IgD-negative memory B cell (primary cell): ENCODE results near the gene SDC1. TPM values are rescaled to one million over a fixed set of nuclear protein-coding genes. Genes with fewer than 3 reads are reported as not detected.
A peak's percentile ranks its signal among the peaks of the same experiment; 100 is the strongest.

ENCODE experiments used
- H3K27ac Mint-ChIP-seq, 3 donors: one replicate each; pipeline ENCODE4 v1.8.0; 2020 to 2022; ENCODE audit warnings: mild to moderate bottlenecking in 3 of 3, mixed read lengths in 3 of 3, moderate library complexity in 1 of 3
- H3K27me3 Mint-ChIP-seq: one replicate; pipeline ENCODE4 v1.8.0; 2021; ENCODE audit warnings: mixed read lengths
- H3K36me3 Mint-ChIP-seq: one replicate; pipeline ENCODE4 v1.8.0; 2020; ENCODE audit warnings: mild to moderate bottlenecking, mixed read lengths
- H3K4me1 Mint-ChIP-seq, 3 donors: one replicate each; pipeline ENCODE4 v1.8.0; 2020 to 2022; ENCODE audit warnings: mixed read lengths in 3 of 3, mild to moderate bottlenecking in 1 of 3
- H3K4me3 Mint-ChIP-seq, 4 donors: one replicate each; pipeline ENCODE4 v1.8.0; 2020 to 2022; ENCODE audit warnings: mild to moderate bottlenecking in 4 of 4, mixed read lengths in 4 of 4, moderate library complexity in 3 of 4
- H3K9me3 Mint-ChIP-seq, 3 donors: one replicate each; pipeline ENCODE4 v1.8.0; 2020 to 2021; ENCODE audit warnings: mixed read lengths in 3 of 3, mild to moderate bottlenecking in 1 of 3
- polyA plus RNA-seq: library from polyadenylated mRNA; unstranded; fragments of 300-500 nt; fragmentation: Illumina TruSeq; gene quantifications from one replicate; pipeline ENCODE4 v1.2.3, GENCODE V29; 2021

Gene SDC1
- polyA plus RNA-seq, 1 donor from 2014 or later: 1.3 TPM

- peak overlapping the region in 1 of 4 donors; percentile 6 for H3K4me3 Mint-ChIP-seq
- peaks cover 25% of the 10 kb centered on the region for H3K27me3 Mint-ChIP-seq
- no peak overlapping the region for H3K27ac Mint-ChIP-seq
- H3K4me1 Mint-ChIP-seq: peaks cover 0 to 3% (median 0%) of the 10 kb centered on the region in 3 donors
- H3K9me3 Mint-ChIP-seq: peaks cover 0 to 4% (median 2%) of the 10 kb centered on the region in 3 donors
- peaks cover 1% of the 10 kb centered on the region for H3K36me3 Mint-ChIP-seq
Observed at GRCh38 chr2:20153131-20153851, 71.6 kb downstream of the SDC1 start.

GRCh38 chr2:20150806-20151571 is 73.9 kb downstream of the SDC1 start:
- H3K36me3 Mint-ChIP-seq: peaks cover 1% of the 10 kb centered on the region
- peaks cover 0 to 3% (median 0%) of the 10 kb centered on the region in 3 donors for H3K4me1 Mint-ChIP-seq
- peaks cover 37% of the 10 kb centered on the region for H3K27me3 Mint-ChIP-seq
- no peak overlapping the region for H3K4me3 Mint-ChIP-seq
- no peak overlapping the region for H3K27ac Mint-ChIP-seq
- peaks cover 0 to 4% (median 2%) of the 10 kb centered on the region in 3 donors for H3K9me3 Mint-ChIP-seq

Other genes starting within 250 kb of the SDC1 start
- 1.3 TPM for gene WDR35, start 235.0 kb downstream of the SDC1 start, polyA plus RNA-seq
- gene MATN3, start 212.5 kb downstream of the SDC1 start, polyA plus RNA-seq: not detected
- gene LAPTM4A, start 173.5 kb downstream of the SDC1 start, polyA plus RNA-seq: 185 TPM
- 14.6 TPM for gene PUM2, start 125.7 kb upstream of the SDC1 start, polyA plus RNA-seq
- gene RHOB, start 221.9 kb upstream of the SDC1 start, polyA plus RNA-seq: 14.0 TPM